Measurements from ENCODE around the gene MAVS.
A peak's percentile ranks its signal among the peaks of the same experiment; 100 is the strongest.

The MAVS gene

GRCh38 chr20:3846740-3847428 lies at the start of gene MAVS:
MAVS (plus strand) TSS chr20:3846834; CDS start chr20:3854625, 7,791 bp downstream.
- Mint-ChIP-seq H3K36me3 (ENCODE audit: low read depth) (no peaks in the 10 kb centered on the region), H3K4me1 (ENCODE audit: low read depth) (peaks cover 30% of the 10 kb centered on the region), H3K27me3 (no peaks in the 10 kb centered on the region), H3K4me3 (peak within 1 kb of the TSS; percentile 92), H3K9me3 (no peaks in the 10 kb centered on the region), H3K27ac (peak within 1 kb of the TSS; percentile 89)

GRCh38 chr20:3797226-3797545 lies 49.4 kb upstream of the MAVS start:
- Mint-ChIP-seq H3K27ac (peak overlapping the region; percentile 89), H3K4me3 (peak overlapping the region; percentile 91), H3K4me1 (ENCODE audit: low read depth) (peaks cover 62% of the 10 kb centered on the region)

GRCh38 chr20:3797592-3798372 lies 48.9 kb upstream of the MAVS start:
- Mint-ChIP-seq H3K9me3 (no peaks in the 10 kb centered on the region), H3K27me3 (no peaks in the 10 kb centered on the region), H3K4me3 (peak overlapping the region; percentile 91), H3K4me1 (ENCODE audit: low read depth) (peaks cover 67% of the 10 kb centered on the region), H3K27ac (peak overlapping the region; percentile 89), H3K36me3 (ENCODE audit: low read depth) (peaks cover 28% of the 10 kb centered on the region)

More at GRCh38 chr20:3797226-3797545, 49.4 kb upstream of the MAVS start:
- H3K36me3 Mint-ChIP-seq (ENCODE audit: low read depth) = peaks cover 23% of the 10 kb centered on the region
- H3K27me3 Mint-ChIP-seq = no peaks in the 10 kb centered on the region
- H3K9me3 Mint-ChIP-seq = no peaks in the 10 kb centered on the region

- H3K4me3 Mint-ChIP-seq = peak overlapping the region; percentile 91
- peaks cover 32% of the 10 kb centered on the region for H3K36me3 Mint-ChIP-seq (ENCODE audit: low read depth)
- H3K9me3 Mint-ChIP-seq = no peaks in the 10 kb centered on the region
- peak overlapping the region; percentile 89 for H3K27ac Mint-ChIP-seq
- H3K27me3 Mint-ChIP-seq = no peaks in the 10 kb centered on the region
- H3K4me1 Mint-ChIP-seq (ENCODE audit: low read depth) = peaks cover 70% of the 10 kb centered on the region
These were observed 48.3 kb upstream of the MAVS start for GRCh38 chr20:3798373-3798768.

GRCh38 chr20:3798908-3799248 lies 47.8 kb upstream of the MAVS start:
- Mint-ChIP-seq H3K27ac (peak overlapping the region; percentile 89), H3K4me3 (peak overlapping the region; percentile 91), H3K27me3 (no peaks in the 10 kb centered on the region), H3K36me3 (ENCODE audit: low read depth) (peaks cover 37% of the 10 kb centered on the region), H3K4me1 (ENCODE audit: low read depth) (peaks cover 74% of the 10 kb centered on the region), H3K9me3 (no peaks in the 10 kb centered on the region)

GRCh38 chr20:3800256-3800877 lies 46.3 kb upstream of the MAVS start:
- Mint-ChIP-seq H3K27me3 (no peaks in the 10 kb centered on the region), H3K4me3 (no peak overlapping the region), H3K36me3 (ENCODE audit: low read depth) (peaks cover 48% of the 10 kb centered on the region), H3K4me1 (ENCODE audit: low read depth) (peaks cover 78% of the 10 kb centered on the region), H3K9me3 (no peaks in the 10 kb centered on the region), H3K27ac (no peak overlapping the region)

GRCh38 chr20:3800878-3801260 lies 45.8 kb upstream of the MAVS start:
- Mint-ChIP-seq H3K4me1 (ENCODE audit: low read depth) (peaks cover 75% of the 10 kb centered on the region), H3K4me3 (no peak overlapping the region), H3K27me3 (no peaks in the 10 kb centered on the region), H3K36me3 (ENCODE audit: low read depth) (peaks cover 53% of the 10 kb centered on the region), H3K27ac (no peak overlapping the region), H3K9me3 (no peaks in the 10 kb centered on the region)

- Mint-ChIP-seq H3K4me3 (no peak overlapping the region), H3K9me3 (no peaks in the 10 kb centered on the region), H3K36me3 (ENCODE audit: low read depth) (peaks cover 58% of the 10 kb centered on the region), H3K27ac (peak overlapping the region; percentile 55), H3K4me1 (ENCODE audit: low read depth) (peaks cover 75% of the 10 kb centered on the region), H3K27me3 (no peaks in the 10 kb centered on the region)
These were observed 45.3 kb upstream of the MAVS start for GRCh38 chr20:3801299-3801698.

GRCh38 chr20:3801846-3802245 lies 44.8 kb upstream of the MAVS start:
- Mint-ChIP-seq H3K36me3 (ENCODE audit: low read depth) (peaks cover 60% of the 10 kb centered on the region), H3K4me3 (no peak overlapping the region), H3K27ac (no peak overlapping the region), H3K4me1 (ENCODE audit: low read depth) (peaks cover 73% of the 10 kb centered on the region), H3K9me3 (no peaks in the 10 kb centered on the region), H3K27me3 (no peaks in the 10 kb centered on the region)

- Mint-ChIP-seq H3K4me3 (no peak overlapping the region), H3K4me1 (ENCODE audit: low read depth) (peaks cover 73% of the 10 kb centered on the region), H3K27ac (peak overlapping the region; percentile 17), H3K36me3 (ENCODE audit: low read depth) (peaks cover 61% of the 10 kb centered on the region), H3K9me3 (no peaks in the 10 kb centered on the region), H3K27me3 (no peaks in the 10 kb centered on the region)
These were observed 44.0 kb upstream of the MAVS start for GRCh38 chr20:3802524-3803239.

- Mint-ChIP-seq H3K36me3 (ENCODE audit: low read depth) (peaks cover 58% of the 10 kb centered on the region), H3K27me3 (no peaks in the 10 kb centered on the region), H3K4me1 (ENCODE audit: low read depth) (peaks cover 73% of the 10 kb centered on the region), H3K4me3 (no peak overlapping the region), H3K27ac (peak overlapping the region; percentile 36), H3K9me3 (no peaks in the 10 kb centered on the region)
These were observed 43.3 kb upstream of the MAVS start for GRCh38 chr20:3803289-3803688.

- peaks cover 67% of the 10 kb centered on the region for H3K4me1 Mint-ChIP-seq (ENCODE audit: low read depth)
- H3K27ac Mint-ChIP-seq = peak overlapping the region; percentile 36
- no peak overlapping the region for H3K4me3 Mint-ChIP-seq
- peaks cover 58% of the 10 kb centered on the region for H3K36me3 Mint-ChIP-seq (ENCODE audit: low read depth)
- H3K27me3 Mint-ChIP-seq = no peaks in the 10 kb centered on the region
- H3K9me3 Mint-ChIP-seq = no peaks in the 10 kb centered on the region
These were observed 42.8 kb upstream of the MAVS start for GRCh38 chr20:3803854-3804253.

GRCh38 chr20:3804254-3804751 lies 42.3 kb upstream of the MAVS start:
- H3K36me3 Mint-ChIP-seq (ENCODE audit: low read depth) = peaks cover 58% of the 10 kb centered on the region
- H3K27ac Mint-ChIP-seq = peak overlapping the region; percentile 9
- H3K9me3 Mint-ChIP-seq = no peaks in the 10 kb centered on the region
- no peak overlapping the region for H3K4me3 Mint-ChIP-seq
- peaks cover 63% of the 10 kb centered on the region for H3K4me1 Mint-ChIP-seq (ENCODE audit: low read depth)
- H3K27me3 Mint-ChIP-seq = no peaks in the 10 kb centered on the region

GRCh38 chr20:3804781-3805180 lies 41.9 kb upstream of the MAVS start:
- H3K27me3 Mint-ChIP-seq = no peaks in the 10 kb centered on the region
- peak overlapping the region; percentile 17 for H3K27ac Mint-ChIP-seq
- no peak overlapping the region for H3K4me3 Mint-ChIP-seq
- H3K9me3 Mint-ChIP-seq = no peaks in the 10 kb centered on the region
- H3K36me3 Mint-ChIP-seq (ENCODE audit: low read depth) = peaks cover 58% of the 10 kb centered on the region
- H3K4me1 Mint-ChIP-seq (ENCODE audit: low read depth) = peaks cover 58% of the 10 kb centered on the region

GRCh38 chr20:3808544-3808943 lies 38.1 kb upstream of the MAVS start:
- no peaks in the 10 kb centered on the region for H3K27me3 Mint-ChIP-seq
- peaks cover 31% of the 10 kb centered on the region for H3K36me3 Mint-ChIP-seq (ENCODE audit: low read depth)
- H3K4me3 Mint-ChIP-seq = no peak overlapping the region
- no peaks in the 10 kb centered on the region for H3K9me3 Mint-ChIP-seq
- H3K4me1 Mint-ChIP-seq (ENCODE audit: low read depth) = peaks cover 65% of the 10 kb centered on the region
- no peak overlapping the region for H3K27ac Mint-ChIP-seq
